LNCAP (cell line): Measurements from ENCODE around the gene MPP3.

Experiments
- TF ChIP-seq, protein P1 (sequence below): fragments of 450-650 bp; IDR thresholded peaks from 2 replicates; pipeline ENCODE4 v1.5.1; 2017; ENCODE audit warnings: mild to moderate bottlenecking

MPP3 gene

GRCh38 chr17:43805117-43805516 is 27.8 kb downstream of the MPP3 start:
- TF ChIP-seq, protein P1, sequence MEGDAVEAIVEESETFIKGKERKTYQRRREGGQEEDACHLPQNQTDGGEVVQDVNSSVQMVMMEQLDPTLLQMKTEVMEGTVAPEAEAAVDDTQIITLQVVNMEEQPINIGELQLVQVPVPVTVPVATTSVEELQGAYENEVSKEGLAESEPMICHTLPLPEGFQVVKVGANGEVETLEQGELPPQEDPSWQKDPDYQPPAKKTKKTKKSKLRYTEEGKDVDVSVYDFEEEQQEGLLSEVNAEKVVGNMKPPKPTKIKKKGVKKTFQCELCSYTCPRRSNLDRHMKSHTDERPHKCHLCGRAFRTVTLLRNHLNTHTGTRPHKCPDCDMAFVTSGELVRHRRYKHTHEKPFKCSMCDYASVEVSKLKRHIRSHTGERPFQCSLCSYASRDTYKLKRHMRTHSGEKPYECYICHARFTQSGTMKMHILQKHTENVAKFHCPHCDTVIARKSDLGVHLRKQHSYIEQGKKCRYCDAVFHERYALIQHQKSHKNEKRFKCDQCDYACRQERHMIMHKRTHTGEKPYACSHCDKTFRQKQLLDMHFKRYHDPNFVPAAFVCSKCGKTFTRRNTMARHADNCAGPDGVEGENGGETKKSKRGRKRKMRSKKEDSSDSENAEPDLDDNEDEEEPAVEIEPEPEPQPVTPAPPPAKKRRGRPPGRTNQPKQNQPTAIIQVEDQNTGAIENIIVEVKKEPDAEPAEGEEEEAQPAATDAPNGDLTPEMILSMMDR: no peak

DNA sequence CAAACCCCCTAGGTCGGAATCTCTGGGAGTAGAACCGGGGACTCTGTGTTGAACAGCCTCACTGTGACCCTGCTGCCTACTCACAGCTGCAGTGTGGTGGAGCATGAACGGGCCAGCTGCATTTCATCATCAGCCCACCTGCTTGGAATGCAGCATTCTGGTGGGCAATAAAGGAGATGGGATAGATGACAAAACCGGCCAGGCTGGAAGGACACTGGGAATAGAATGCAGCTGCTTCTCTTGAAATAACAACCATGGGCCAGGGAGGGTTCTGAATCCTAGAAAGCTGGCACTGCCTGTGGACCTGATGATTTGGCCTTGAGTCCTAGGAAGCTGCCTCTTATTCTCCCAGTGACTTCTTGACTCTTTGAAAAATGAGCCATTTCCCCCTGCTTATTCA is 29.2 kb downstream of the MPP3 start:
- TF ChIP-seq, protein P1: no peak

- TF ChIP-seq, protein P1: no peak
These were observed 31.1 kb downstream of the MPP3 start for GRCh38 chr17:43801844-43802243.

GRCh38 chr17:43800736-43801135 is 32.2 kb downstream of the MPP3 start:
- TF ChIP-seq, protein P1: no peak

- TF ChIP-seq, protein P1: no peak
These were observed 33.9 kb downstream of the MPP3 start for GRCh38 chr17:43799047-43799446.

DNA sequence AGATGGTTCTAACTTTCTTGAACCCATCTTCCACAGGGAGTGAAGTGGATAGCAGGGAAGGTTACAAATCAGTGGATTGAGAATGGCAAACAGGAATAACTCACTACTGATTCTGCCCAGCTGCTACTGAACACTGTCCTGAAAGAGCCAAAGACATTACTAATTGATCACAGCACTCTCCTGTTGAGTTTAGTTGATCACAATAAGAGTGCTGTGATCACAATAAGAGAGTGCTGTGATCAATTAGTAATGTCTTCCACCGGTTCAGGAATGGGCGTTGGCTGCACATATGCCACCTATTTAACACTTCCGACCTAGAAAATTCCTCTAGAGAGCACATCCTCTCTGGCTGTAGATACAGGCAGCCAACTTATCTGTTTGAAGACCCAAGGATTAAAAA is 41.4 kb downstream of the MPP3 start:
- TF ChIP-seq, protein P1: no peak

GRCh38 chr17:43790311-43790940 is 42.5 kb downstream of the MPP3 start:
- TF ChIP-seq, protein P1: no peak

- TF ChIP-seq, protein P1: no peak
These were observed 43.5 kb downstream of the MPP3 start for GRCh38 chr17:43789482-43789881.
